Fibroblast of villous mesenchyme (primary cell): ENCODE measurements around the gene CDK19. TPM values are rescaled to one million over a fixed set of nuclear protein-coding genes. Genes with fewer than 3 reads are reported as not detected.
"Not testable (repeated sequence)": the region's sequence is repeated elsewhere in the genome, so short reads cannot be mapped to it uniquely, and the experiment has no call there.

Source experiments
- DNase-seq: peaks from one replicate; pipeline ENCODE4 v3.0.0-alpha.2; 2010; ENCODE audit warnings: low read depth
- H3K4me3 ChIP-seq: 2 replicates; pipeline ENCODE4 v1.5.1; 2011; ENCODE audit warnings: low read depth, mild to moderate bottlenecking, low read length
- CTCF ChIP-seq: IDR thresholded peaks from 2 replicates; pipeline ENCODE4 v1.5.1; 2012; ENCODE audit warnings: low read depth, mild to moderate bottlenecking, low read length; ENCODE audit not compliant: insufficient read depth
- total RNA-seq: library from RNA; depleted of rRNA; stranded (reverse); fragments of >200 nt; gene quantifications from 2 replicates; pipeline ENCODE4 v1.2.3, GENCODE V29; 2012

CDK19 gene
- total RNA-seq, 1 donor = 9.9 TPM

- no peak overlapping the region for H3K4me3 ChIP-seq
- no peak for DNase-seq
- TF ChIP-seq CTCF = no peak
Measured at GRCh38 chr6:110581679-110582078, 233.6 kb downstream of the CDK19 start.

- not testable (repeated sequence) for DNase-seq, H3K4me3 ChIP-seq
Measured at GRCh38 chr6:110577596-110578167, 237.6 kb downstream of the CDK19 start.

- no peak for TF ChIP-seq CTCF
- no peak overlapping the region for H3K4me3 ChIP-seq
- DNase-seq = peak; percentile 16
Measured at GRCh38 chr6:110575925-110576463, 239.3 kb downstream of the CDK19 start.

GRCh38 chr6:110574817-110575216 is 240.5 kb downstream of the CDK19 start:
- DNase-seq = no peak
- no peak for TF ChIP-seq CTCF
- no peak overlapping the region for H3K4me3 ChIP-seq

- no peak for TF ChIP-seq CTCF
- DNase-seq = no peak
- no peak overlapping the region for H3K4me3 ChIP-seq
Measured at GRCh38 chr6:110573537-110573936, 241.7 kb downstream of the CDK19 start.

- no peak for TF ChIP-seq CTCF
- H3K4me3 ChIP-seq = no peak overlapping the region
- no peak for DNase-seq
Measured at GRCh38 chr6:110573136-110573535, 242.1 kb downstream of the CDK19 start.

- TF ChIP-seq CTCF = no peak
- no peak for DNase-seq
- no peak overlapping the region for H3K4me3 ChIP-seq
Measured at GRCh38 chr6:110567957-110568696, 247.1 kb downstream of the CDK19 start.
